ENCODE results near the gene PHOSPHO1. TPM values are rescaled to one million over a fixed set of nuclear protein-coding genes. Genes with fewer than 3 reads are reported as not detected.

PHOSPHO1 gene
- total and polyA plus RNA-seq, 2 of the 13 experiments (the other 11 are each of a cell fraction or from before 2014, with no cell fraction given): not detected

- no peak; the same call in 1 of the 2 replicates for TF ChIP-seq ZBTB49 (CRISPR knock-in tag; IDR thresholded peaks at IDR 0.05; ENCODE audit: borderline replicate concordance)
- peak; percentile 64; the same call in 1 of the 2 replicates for TF ChIP-seq RBFOX2 (IDR thresholded peaks at IDR 0.05; ENCODE audit: low read depth, low read length)
- peak; percentile 62 for TF ChIP-seq ZNF441 (CRISPR knock-in tag; IDR thresholded peaks at IDR 0.05; ENCODE audit: borderline replicate concordance)
- peak; percentile 17; the same call in 1 of the 2 replicates for TF ChIP-seq ZSCAN25 (CRISPR knock-in tag; IDR thresholded peaks at IDR 0.05)
- TF ChIP-seq ZNF562 (CRISPR knock-in tag; IDR thresholded peaks at IDR 0.05; ENCODE audit: borderline replicate concordance): peak; percentile 88; the same call in 1 of the 2 replicates
- TF ChIP-seq ZSCAN29 (CRISPR knock-in tag; conservative IDR thresholded peaks at IDR 0.05): peak; percentile 93
- peak; percentile 68 for TF ChIP-seq SAP130 (CRISPR knock-in tag; IDR thresholded peaks at IDR 0.05; ENCODE audit: low read depth)
- peak; percentile 91 for TF ChIP-seq DBP (CRISPR knock-in tag; IDR thresholded peaks at IDR 0.05; ENCODE audit: not compliant biosample characterization)
- TF ChIP-seq TGIF2 (CRISPR knock-in tag; IDR thresholded peaks at IDR 0.05): peak; percentile 32; the same call in 1 of the 2 replicates
- TF ChIP-seq AKAP8 (CRISPR knock-in tag; IDR thresholded peaks at IDR 0.05): no peak; the same call in 1 of the 2 replicates
- no peak; the same call in 1 of the 2 replicates for TF ChIP-seq ZFP82 (CRISPR knock-in tag; IDR thresholded peaks at IDR 0.05; ENCODE audit: borderline replicate concordance)
- TF ChIP-seq RAD21 (CRISPR knock-in tag; IDR thresholded peaks at IDR 0.05): no peak; the same call in none of the 2 replicates
- no peak for TF ChIP-seq SOX6 (IDR thresholded peaks at IDR 0.05)
- TF ChIP-seq SOX6 (CRISPR knock-in tag; IDR thresholded peaks at IDR 0.05): peak; percentile 30; the same call in 1 of the 2 replicates
- TF ChIP-seq ZNF816 (CRISPR knock-in tag; IDR thresholded peaks at IDR 0.05; ENCODE audit: borderline replicate concordance): peak; percentile 98; the same call in 1 of the 2 replicates
- no peak; the same call in 1 of the 2 replicates for TF ChIP-seq MAFF (IDR thresholded peaks at IDR 0.05; ENCODE audit: low read depth, low read length)
- TF ChIP-seq KAT7 (CRISPR knock-in tag; IDR thresholded peaks at IDR 0.05; ENCODE audit: borderline replicate concordance): peak; percentile 69
- TF ChIP-seq, protein P1, sequence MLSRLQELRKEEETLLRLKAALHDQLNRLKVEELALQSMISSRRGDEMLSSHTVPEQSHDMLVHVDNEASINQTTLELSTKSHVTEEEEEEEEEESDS (CRISPR knock-in tag; IDR thresholded peaks at IDR 0.05; ENCODE audit: borderline replicate concordance): peak; percentile 95; the same call in 1 of the 2 replicates
- TF ChIP-seq HMGA1 (CRISPR knock-in tag; conservative IDR thresholded peaks at IDR 0.05): no peak
- TF ChIP-seq CCAR2 (optimal IDR thresholded peaks at IDR 0.05; ENCODE audit: low read depth, low read length): peak; percentile 90
- peak; percentile 90 for TF ChIP-seq MED13 (CRISPR knock-in tag; IDR thresholded peaks at IDR 0.05)
- peak; percentile 45; the same call in 1 of the 2 replicates for TF ChIP-seq GMEB2 (CRISPR knock-in tag; IDR thresholded peaks at IDR 0.05; ENCODE audit: low read depth)
- TF ChIP-seq ZNF709 (CRISPR knock-in tag; IDR thresholded peaks at IDR 0.05): peak; percentile 81
- TF ChIP-seq ZNF740 (CRISPR knock-in tag; IDR thresholded peaks at IDR 0.05): peak; percentile 36
- peak; percentile 91; the same call in 1 of the 2 replicates for TF ChIP-seq ZNF569 (CRISPR knock-in tag; IDR thresholded peaks at IDR 0.05; ENCODE audit: borderline replicate concordance)
Observed at GRCh38 chr17:49191917-49192741, 38.5 kb downstream of the PHOSPHO1 start (continued).
